Stimulated activated CD4-positive, alpha-beta T cell treated with anti-CD3 and anti-CD28 coated beads, Interleukin-2, amount 100 ng/mL, for 24 hours (primary cell): ENCODE data around the gene KCTD18.

Experiments used
- DNase-seq, 2 donors: peaks; one replicate each; pipeline ENCODE4 v3.0.0-alpha.2; 2020

Gene KCTD18

DNA sequence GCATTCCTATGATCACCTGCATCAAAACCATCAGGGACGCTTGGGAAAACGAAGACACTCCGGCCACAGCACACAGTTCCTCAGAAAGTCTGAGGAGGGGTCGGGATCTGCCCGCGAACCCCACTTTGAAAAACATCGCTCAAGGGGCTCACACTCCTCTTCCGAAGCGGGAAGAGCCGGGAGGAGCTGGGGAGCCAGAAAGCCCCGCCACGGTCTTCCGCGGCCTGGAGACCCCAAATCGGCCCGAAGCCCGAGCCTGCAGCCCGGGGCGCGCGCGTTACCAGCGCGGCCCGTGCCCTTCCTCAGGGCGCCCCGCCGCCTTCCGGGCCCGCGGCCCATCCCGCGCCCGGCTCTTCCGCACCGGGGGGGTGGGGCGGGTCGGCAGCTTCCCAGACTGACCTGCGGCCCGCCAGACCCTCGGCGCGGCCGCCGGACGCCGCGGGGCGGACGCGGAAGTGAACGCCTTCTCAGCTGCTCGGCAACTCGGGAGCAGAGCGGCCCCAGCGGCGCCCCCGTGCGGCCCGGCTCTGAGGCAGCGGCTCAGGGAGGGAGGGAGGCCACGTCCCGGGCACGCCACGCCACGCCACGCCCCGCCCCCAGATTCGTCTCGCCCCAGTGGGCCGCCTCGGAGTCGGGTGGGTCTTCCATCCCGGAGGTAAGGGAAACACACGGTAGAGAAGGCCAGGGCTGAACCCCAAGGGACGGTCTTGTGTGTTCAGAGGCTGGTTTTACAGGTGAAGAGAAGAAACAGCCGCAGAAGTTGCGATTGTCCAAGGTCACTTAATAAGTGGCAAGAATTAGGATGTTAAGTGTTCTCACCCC is at the start of gene KCTD18:
Gene KCTD18, minus strand, starts transcription at position 457 of the 822 bp plus-strand sequence. CDS start 3,052 bp downstream, outside the sequence.
- peak; percentile 93 to 94 for DNase-seq

DNA sequence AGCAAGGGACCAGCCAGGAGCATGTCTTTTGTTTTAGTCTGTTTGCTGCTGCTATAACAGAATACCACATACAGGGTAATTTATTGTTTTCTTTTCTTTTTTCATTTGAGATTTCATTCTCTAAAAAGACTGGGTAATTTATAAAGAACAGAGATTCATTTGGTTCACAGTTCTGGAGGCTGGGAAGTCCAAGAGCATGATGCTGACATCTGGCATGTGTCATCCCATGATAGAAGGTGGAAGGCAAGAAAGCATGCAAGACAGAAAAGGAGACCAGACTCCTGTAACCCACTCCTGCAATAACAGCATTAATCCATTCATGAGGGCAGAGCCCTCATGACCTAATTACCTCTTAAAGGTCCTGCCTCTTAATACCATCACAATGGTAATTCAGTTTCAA is 30.9 kb upstream of the KCTD18 start:
- DNase-seq = no peak

DNA sequence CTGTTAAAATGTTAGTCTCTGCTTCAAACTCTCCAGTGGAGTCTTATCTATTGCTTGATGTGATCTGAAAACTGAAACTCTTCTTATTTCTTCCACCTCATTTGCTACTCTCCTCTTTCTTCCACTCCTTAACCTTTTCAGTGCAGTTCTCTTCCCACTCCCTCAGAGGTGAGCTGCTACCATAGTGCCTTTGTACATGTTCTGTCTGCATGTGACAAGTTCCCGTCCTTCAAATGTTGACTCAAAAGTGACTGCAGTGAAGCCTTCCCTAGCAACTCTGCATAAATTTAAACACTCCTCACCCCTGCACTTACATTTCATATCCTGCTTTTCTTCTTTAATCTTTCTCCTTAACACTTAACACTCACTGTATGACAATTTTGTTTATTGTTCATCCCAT is 28.3 kb upstream of the KCTD18 start:
- no peak for DNase-seq

DNA sequence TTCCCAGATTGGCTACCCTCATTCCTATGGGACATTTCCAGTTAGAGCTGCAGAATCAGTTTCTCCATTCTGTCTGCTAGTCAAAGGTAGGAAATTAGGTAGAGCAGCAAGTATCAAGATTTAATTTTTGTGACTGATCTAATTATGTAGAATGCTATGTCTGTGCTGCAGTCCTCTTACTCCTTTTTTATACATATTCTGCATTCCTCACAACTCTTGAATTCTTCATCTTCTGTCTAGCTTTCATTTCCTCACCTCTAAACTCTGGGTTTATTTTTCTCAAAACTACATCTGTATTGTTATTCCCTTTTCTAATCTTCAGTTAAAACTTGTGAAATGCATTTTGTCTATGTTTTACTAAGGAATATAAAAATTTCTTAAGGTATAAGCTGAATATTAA is 24.7 kb upstream of the KCTD18 start:
- no peak for DNase-seq

DNA sequence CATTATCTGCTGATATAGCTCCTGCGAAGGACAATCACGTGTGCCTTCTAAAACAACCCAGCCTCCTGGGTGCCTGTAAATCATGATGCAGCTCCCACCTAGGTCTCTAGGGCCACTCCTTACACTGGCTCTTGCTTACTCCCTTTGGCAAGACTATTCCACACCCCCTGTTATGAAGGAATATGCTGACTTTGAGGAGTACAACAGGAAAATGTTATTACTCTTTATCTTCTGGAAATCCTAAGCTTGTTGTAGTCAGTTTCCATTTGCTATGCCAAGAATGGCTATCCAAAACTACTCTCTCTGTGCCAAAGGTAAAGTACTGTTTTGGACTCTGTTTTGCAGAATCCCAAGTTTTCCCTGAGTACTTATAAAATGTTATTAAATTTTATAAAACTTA is 23.9 kb upstream of the KCTD18 start:
- DNase-seq = no peak

DNA sequence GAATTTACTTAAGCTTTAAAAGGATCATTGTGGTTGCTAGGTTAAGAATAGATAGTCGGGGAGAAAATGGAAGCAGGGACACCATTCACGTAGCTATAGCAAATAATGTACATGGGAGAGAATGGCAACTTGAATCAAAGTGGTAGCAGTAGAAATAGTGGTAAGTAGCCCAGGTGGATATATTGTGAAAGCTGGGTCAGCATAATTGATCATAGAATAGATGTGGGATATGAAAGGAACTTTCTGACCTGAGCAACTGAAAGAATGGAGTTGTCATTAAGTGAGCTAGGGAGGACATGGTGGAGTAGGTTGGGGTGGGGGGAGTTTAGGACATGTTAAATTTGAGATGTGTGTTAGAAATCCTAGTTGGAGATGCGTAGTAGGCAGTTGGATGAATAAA is 18.4 kb upstream of the KCTD18 start:
- no peak for DNase-seq

DNA sequence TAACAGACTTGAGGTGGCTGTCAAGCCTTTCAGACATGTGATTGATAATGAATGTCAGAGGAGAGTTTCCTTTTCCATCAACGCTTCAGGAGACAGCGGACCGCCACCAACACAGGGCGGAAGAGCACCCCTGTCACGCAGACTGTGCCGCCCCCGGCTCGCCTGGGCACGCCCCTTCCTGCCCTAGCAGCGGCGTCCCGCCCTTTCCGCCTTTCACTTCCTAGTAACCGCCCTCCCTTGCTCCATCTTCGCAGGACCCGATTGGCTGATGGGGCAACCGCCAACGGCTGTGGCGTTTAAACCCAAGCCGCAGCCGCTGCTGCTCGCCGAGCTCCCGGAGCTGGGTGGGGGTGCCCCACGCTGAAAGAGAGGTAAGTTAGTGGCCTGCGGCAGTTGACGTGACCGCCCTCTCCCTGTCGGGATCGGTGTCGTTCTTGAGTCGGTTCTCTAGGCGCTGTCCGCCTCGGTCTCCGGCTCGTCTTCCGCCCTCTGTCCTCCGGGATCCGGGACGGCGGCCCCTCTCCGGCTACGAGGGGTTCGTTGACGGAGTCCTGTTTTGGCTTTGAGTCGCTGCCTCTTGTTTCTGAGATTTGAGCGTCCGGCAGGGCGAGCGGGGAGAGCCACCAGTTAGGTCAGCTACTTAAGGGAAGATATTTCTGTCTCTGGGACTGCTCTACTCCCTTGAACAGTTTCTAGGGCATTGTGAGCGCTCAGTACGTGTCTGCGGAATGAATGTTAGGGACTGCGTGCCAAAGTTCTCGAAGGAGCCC is 16.2 kb upstream of the KCTD18 start, which contains the start of gene SGO2:
Gene SGO2, plus strand, starts transcription at position 326 of the 770 bp plus-strand sequence. CDS start 6,769 bp downstream, outside the sequence.
- DNase-seq = peak; percentile 96 to 97

DNA sequence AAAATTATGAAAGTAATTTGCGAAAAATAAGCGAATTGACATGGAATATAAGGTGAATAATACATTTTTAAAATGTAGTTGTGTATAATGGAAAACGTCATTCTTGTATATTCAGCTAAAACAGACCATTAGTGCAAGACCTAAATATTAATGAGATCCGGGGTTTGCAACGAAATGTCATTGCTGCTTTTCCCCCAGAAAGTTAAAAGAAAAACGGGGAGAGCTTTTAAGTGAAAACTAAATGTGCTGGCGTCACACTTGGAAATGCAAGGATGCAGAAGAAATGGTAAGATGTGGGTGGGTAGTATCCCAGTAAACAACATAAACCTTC is 15.6 kb upstream of the KCTD18 start:
- DNase-seq = no peak

DNA sequence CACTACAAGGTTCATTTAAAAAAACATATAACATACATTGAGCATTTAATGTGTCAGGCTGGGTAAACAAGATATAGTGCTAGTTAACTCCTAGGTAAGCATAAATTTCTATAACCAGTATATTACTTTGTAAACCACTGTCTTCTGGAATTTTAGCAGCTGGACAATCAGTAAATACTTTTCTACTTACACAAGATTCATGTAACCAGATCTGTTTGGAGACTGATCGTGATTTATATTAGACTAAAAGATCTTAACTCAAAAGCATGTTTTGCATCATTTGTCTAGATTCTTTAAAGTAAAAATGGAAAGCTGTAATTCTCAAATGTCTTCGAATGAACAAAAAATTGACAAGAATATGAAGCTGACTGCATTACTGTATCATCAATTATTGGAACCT is 15.2 kb upstream of the KCTD18 start:
- DNase-seq = no peak

DNA sequence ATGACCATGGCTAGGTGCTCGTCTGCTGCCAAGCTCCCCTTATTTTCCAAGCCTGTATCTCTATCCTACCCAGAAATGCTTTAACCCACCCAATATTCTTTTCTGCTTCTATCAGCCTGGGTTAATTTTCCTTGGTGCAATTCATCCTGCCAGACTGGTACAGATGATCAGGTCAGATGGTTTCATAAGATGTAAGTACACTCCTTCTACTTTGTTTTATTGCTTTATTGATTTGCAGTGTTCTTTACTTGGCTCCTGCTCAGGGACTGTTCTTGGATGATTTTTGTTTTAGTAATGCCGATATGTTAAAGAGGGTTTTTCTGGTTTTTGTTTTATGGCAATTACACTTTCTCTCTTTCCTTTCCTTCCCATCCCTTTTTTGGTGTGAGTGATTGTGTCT is 13.7 kb upstream of the KCTD18 start:
- no peak for DNase-seq

DNA sequence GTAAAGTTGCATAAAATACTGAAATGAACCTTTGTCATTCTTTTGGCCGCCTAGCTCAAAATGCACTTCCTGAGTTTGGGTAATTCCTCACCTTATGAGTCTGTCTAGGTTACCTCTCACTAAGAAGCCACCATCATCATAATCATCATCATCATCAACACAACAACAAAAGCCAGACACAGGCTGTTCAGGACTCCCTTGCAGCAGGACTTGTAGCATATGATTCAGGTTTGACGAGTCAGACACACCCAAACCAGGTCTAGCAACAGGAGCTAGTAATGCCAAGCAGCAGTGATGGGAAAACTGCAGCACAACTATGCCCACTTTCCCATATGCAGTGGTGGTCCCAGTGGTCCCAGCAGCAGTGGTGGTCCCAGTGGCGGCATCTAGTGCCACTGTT is 13.3 kb upstream of the KCTD18 start:
- DNase-seq = no peak

DNA sequence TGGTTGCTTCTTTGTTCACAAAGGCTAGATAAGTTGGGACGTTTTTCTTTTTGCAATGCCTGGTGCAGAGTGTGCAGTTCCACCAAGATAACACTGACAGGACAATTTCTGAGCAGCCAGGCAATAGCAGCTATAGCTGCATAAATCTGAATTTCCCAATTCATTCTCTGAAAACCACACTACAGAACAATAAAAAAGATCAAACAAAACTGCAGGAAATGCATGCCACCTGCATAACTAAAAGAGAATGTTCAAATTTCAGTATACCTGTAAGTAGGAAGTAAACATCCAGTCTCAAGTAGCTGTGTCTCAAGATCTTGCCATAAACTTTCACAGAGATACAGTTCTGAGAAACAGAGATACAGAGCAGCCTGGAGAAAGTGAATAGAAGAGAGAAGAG is 5.3 kb upstream of the KCTD18 start:
- DNase-seq = no peak

DNA sequence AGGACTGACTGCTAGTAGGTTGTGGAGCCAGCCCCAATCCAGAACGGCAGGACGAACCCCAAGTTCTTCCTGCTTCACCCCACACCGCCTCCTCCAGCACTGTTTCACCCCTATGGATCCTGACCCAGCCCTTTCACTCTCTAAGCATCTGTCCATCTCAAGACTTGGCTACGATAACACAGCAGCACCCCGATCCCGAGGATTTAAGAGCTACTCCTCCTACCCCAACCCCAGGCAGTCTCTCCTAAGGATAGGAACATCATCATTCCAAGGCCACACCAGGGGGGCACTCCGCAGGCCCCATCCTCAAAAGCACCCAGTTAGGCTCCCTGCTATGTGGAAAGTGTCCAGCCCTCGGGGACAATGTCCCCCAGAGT is 645 bp downstream of the KCTD18 start:
- no peak for DNase-seq

DNA sequence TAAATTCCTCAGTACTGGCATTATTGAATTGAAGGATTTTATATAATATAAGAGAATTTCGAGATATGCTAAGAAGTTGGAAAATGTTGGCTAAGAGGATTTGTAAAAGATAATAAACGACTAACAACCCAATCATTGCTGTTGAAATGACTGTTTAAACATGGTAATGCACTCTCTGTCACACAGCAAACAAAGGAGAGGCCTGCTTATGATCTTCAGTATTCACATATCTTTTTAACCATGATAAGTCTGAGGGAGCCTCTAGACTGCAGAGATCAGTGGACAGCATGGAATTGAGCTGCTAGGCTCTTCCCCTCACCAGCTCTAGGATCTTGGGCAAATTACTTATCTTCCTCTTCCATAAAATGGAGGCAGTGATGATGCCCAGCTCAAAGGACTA is 2.7 kb downstream of the KCTD18 start:
- DNase-seq = no peak

DNA sequence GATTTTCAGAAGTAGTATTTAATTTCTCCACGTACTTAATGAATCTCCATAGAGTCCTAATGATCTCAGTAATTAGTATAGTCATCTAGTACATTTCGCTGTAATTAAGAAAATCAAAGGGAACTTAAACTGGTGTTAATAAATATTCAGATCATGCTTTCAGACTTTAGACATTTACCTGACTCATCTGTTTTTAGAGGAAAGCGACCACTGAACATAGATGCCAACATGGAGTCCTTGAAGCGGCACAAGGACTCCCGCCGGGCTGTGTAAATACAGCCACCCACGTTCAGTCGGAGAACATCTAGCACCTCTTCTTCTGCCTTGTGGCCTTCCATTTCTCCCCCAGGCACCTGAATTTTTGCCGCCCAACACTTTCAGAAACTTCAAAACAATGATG is 3.2 kb downstream of the KCTD18 start:
- DNase-seq = no peak

DNA sequence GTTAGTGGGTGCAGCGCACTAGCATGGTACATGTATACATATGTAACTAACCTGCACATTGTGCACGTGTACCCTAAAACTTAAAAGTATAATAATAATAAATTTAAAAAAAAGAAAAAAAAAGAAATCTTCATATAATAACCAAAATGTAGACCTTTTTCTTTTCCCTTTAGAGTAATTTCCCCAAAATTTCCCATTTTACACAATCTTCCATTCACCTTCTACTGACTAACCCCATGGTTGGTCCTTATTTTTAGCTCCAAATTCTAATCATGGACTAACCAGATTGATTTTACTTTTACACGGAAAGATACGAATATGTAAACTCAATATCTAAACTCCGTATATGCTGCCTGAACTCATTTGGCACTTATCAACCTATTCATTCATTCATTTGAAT is 7.7 kb downstream of the KCTD18 start:
- DNase-seq = no peak

DNA sequence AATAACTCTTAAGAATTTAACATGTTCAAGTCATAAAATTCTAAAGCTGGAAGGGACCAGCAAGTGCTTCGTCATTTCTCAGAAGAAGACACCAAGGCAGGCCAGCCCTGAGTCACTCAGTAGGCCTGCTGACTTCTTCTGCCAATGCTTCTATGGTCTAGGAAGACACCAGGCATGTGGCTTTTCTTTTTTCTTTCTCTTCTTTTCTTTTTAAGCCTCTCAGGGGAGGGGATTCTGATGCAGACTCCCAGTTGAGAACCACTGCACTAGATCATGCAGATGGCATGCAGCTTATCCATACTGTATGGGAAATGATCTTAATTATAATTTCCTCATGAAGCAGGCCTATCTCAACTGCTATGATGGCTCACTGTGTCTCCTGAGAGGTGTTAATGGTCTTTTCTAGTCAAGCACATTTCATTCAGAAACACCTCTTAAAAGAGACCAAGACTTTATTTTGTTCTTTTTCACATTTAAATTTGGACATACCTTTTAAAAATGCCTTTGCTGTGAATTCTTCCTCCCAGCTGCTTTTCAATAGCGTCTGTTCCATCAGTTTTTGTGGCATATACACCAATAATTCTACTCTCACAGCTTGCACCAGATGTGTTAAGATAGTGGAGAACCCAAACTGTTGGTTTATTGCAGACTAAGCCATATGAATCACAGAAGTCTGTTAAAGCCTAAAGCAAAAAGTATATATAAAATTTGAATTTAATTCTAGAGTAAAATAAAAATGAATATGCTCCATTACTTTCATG is 11.3 kb downstream of the KCTD18 start:
- no peak for DNase-seq

DNA sequence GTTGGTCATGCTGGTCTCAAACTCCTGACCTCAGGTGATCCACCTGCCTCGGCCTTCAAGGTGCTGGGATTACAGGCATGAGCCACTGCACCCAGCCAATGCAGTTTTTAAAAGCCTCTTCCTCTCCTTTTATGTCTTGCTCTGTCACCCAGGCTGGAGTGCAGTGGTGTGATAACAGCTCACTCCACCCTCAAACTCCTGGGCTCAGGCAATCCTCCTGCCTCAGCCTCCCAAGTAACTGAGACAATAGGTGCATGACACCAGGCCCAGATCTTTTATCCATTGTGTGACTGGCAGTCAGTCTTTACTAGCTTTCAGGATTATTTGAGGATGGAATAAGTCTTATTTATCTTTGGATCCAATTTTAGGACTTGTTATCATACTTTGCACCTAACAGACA is 13.2 kb downstream of the KCTD18 start:
- no peak for DNase-seq

DNA sequence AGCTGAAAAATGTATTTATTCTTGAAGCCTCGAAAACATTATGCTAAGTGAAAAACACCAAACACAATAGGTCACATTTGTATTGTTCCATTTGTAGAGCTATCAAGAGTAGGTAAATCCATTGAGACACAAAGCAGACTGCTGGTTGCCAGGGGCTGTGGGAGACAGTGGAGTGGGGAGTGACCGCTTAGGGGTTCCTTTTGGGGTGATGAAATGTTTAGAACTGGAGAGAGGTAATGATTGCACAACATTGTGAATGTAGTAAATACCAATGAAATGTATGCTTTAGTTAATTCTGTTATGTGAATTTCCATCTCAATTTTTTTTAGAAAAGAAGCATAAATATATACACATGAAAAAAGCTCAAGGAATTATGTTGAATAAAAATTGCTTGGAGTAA is 15.8 kb downstream of the KCTD18 start:
- DNase-seq = no peak

DNA sequence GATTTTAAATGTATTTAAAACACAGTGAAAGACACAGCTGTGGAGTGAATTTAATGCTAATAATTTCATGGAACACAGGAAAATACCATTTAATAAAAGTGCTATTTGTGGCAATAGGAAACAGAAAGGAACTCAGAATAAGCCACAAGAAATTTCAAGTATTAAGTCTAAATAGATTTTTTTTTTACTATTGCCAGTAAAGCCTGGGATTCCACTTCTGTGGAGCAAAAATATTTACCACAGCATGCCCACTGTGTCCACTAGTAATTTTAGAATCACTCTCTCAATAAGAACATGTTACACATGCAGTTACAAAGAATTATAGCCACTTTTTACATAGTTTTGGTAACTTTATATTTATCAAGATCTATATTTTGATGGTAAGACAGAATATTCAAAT is 17.2 kb downstream of the KCTD18 start:
- DNase-seq = no peak

DNA sequence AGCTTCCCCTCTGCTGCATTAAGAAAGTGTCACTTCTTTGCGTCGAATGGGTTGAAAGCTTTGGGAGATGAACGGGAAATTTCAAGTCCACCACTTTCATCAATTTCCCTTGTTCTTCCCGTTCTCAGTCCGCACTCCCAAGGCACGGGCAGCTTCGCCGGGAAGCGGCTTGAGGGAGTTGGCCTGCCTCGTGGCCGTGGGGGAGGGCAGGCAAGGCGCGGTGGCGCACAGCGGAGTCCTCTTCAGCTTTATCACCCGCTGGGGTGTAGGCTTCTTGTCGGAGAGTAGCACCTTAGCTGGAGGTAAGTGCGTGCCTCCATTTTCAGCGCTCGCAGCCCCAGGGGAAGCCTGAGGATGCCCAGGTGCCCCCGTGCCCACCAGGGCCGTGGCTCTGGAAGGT is 19.9 kb downstream of the KCTD18 start:
- no peak for DNase-seq

DNA sequence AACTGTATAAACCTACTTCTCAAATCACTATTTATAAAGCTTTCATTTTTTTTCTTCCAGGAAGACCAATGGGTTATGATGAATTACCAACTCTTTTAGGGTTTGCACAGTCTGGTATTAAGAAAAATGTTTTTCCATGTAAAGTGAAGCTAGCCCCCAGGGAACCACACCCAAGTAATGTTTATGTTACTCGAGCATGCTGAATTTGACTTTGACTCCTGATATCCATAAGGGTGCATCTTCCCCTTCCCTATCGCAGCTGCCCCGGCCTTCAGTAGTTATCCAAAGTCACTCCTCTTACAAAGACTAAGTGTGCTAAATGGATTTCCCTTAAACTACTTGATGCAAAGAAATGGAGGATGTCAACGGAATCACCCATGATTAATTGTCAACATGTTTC is 21.7 kb downstream of the KCTD18 start:
- no peak for DNase-seq

DNA sequence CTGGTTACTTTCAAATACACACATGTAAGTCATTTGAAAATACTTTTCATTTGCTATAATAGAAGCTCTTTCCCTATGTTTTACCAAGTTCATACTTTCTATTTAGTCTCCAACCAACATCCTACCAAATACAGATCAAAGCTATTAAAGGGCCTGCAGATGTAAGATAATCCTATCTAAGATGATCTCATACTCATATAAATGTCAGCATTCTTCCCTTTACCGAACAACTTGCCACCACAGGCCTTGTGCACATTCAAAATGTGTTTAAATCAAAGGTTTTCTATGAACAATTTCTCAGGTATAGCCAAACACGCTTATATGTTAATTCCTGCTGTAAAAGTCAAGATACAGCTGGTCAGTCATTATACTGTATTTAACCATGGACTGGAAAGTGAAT is 23.3 kb downstream of the KCTD18 start:
- no peak for DNase-seq

DNA sequence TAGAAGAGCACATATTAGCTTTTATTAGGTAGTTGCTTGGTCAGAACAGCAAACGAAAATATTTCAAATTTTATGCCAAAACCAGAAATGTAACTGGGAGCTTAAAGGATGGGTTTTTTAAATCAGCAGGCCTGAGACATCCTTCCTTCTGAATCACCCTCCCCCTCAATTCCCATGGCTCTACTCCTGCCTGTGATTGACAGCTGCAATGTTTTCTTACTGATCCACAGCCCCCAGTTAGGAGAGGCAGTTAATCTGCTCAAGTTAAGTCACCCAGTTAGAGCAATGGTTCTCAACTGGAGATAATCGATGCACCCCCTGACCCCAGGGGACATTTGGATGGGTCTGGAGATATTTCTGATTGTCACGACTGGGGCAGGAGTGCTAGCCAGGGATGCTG is 24.9 kb downstream of the KCTD18 start:
- no peak for DNase-seq
